Measurements from ENCODE around the gene GPI. TPM values are rescaled to one million over a fixed set of nuclear protein-coding genes. Genes with fewer than 3 reads are reported as not detected.
"Not testable (repeated sequence)": the region's sequence is repeated elsewhere in the genome, so short reads cannot be mapped to it uniquely, and the experiment has no call there.

The GPI gene
- total RNA-seq, 1 experiment from 2014 or later: 241 TPM

- DNase-seq (ENCODE audit: extremely low read depth, low read depth): no peak
Observed at GRCh38 chr19:34366738-34367623, 2.0 kb downstream of the GPI start.

GRCh38 chr19:34367624-34367957, 2.6 kb downstream of the GPI start:
- DNase-seq (ENCODE audit: extremely low read depth, low read depth): no peak

- no peak for DNase-seq (ENCODE audit: extremely low read depth, low read depth)
Observed at GRCh38 chr19:34368338-34368737, 3.3 kb downstream of the GPI start.

- not testable (repeated sequence) for DNase-seq (ENCODE audit: extremely low read depth, low read depth)
Observed at GRCh38 chr19:34369166-34369565, 4.2 kb downstream of the GPI start.

GRCh38 chr19:34370117-34370516, 5.1 kb downstream of the GPI start:
- DNase-seq (ENCODE audit: extremely low read depth, low read depth): no peak

GRCh38 chr19:34370983-34371382, 6.0 kb downstream of the GPI start:
- DNase-seq (ENCODE audit: extremely low read depth, low read depth): no peak

- DNase-seq (ENCODE audit: extremely low read depth, low read depth): no peak
Observed at GRCh38 chr19:34373601-34374288, 8.7 kb downstream of the GPI start.

- DNase-seq (ENCODE audit: extremely low read depth, low read depth): no peak
Observed at GRCh38 chr19:34375598-34375997, 10.6 kb downstream of the GPI start.

- DNase-seq (ENCODE audit: extremely low read depth, low read depth): no peak
Observed at GRCh38 chr19:34380639-34381241, 15.7 kb downstream of the GPI start.

GRCh38 chr19:34381399-34382251, 16.6 kb downstream of the GPI start:
- DNase-seq (ENCODE audit: extremely low read depth, low read depth): no peak

GRCh38 chr19:34382471-34382870, 17.5 kb downstream of the GPI start:
- DNase-seq (ENCODE audit: extremely low read depth, low read depth): no peak

GRCh38 chr19:34383599-34383998, 18.6 kb downstream of the GPI start:
- no peak for DNase-seq (ENCODE audit: extremely low read depth, low read depth)

- no peak for DNase-seq (ENCODE audit: extremely low read depth, low read depth)
Observed at GRCh38 chr19:34386645-34387445, 21.8 kb downstream of the GPI start.

GRCh38 chr19:34387446-34387810, 22.4 kb downstream of the GPI start:
- DNase-seq (ENCODE audit: extremely low read depth, low read depth): no peak

GRCh38 chr19:34388745-34389144, 23.7 kb downstream of the GPI start:
- DNase-seq (ENCODE audit: extremely low read depth, low read depth): not testable (repeated sequence)

- DNase-seq (ENCODE audit: extremely low read depth, low read depth): no peak
Observed at GRCh38 chr19:34391813-34392212, 26.8 kb downstream of the GPI start.

GRCh38 chr19:34393031-34393430, 28.0 kb downstream of the GPI start:
- DNase-seq (ENCODE audit: extremely low read depth, low read depth): no peak

GRCh38 chr19:34393629-34394028, 28.6 kb downstream of the GPI start:
- no peak for DNase-seq (ENCODE audit: extremely low read depth, low read depth)

- DNase-seq (ENCODE audit: extremely low read depth, low read depth): no peak
Observed at GRCh38 chr19:34397853-34398252, 32.9 kb downstream of the GPI start.

- no peak for DNase-seq (ENCODE audit: extremely low read depth, low read depth)
Observed at GRCh38 chr19:34399886-34400285, 34.9 kb downstream of the GPI start.
